Gastrocnemius medialis (tissue), 4 donors: ENCODE data around the gene ADD1. TPM values are rescaled to one million over a fixed set of nuclear protein-coding genes. Genes with fewer than 3 reads are reported as not detected.
A peak's percentile ranks its signal among the peaks of the same experiment; 100 is the strongest.

Source experiments
- ATAC-seq, 2 donors: fragments of 150-250 bp; one replicate each; pipeline ENCODE4 v1.9.1; 2016
- DNase-seq, 2 donors: peaks; one replicate each; pipeline ENCODE4 v3.0.0-alpha.2; 2019
- H3K27ac ChIP-seq, 4 donors: fragments of 200-600 bp; sonication (generic); 1 replicate in 1 of 4; 2 replicates in 3 of 4; pipeline ENCODE4 v1.5.1; 2016 to 2018; ENCODE audit warnings: mild to moderate bottlenecking in 2 of 4, moderate library complexity in 1 of 4
- H3K27me3 ChIP-seq, 3 donors: fragments of 200-600 bp; sonication (generic) in 2 of 3; 1 replicate in 1 of 3; 2 replicates in 2 of 3; pipeline versions ENCODE4 v1.5.1 to v1.6.0; 2016 to 2019; ENCODE audit warnings: mild to moderate bottlenecking in 1 of 3, moderate library complexity in 1 of 3
- H3K36me3 ChIP-seq, 2 donors: fragments of 200-600 bp; sonication (generic) in 1 of 2; one replicate each; pipeline ENCODE4 v1.5.1; 2017 to 2018
- H3K4me1 ChIP-seq, 2 donors: fragments of 200-600 bp; sonication (generic) in 1 of 2; one replicate each; pipeline ENCODE4 v1.5.1; 2016 to 2017; ENCODE audit warnings: mild to moderate bottlenecking in 2 of 2
- H3K4me3 ChIP-seq, 4 donors: fragments of 200-600 bp; sonication (generic) in 3 of 4; 1 replicate in 1 of 4; 2 replicates in 3 of 4; pipeline ENCODE4 v1.5.1; 2016 to 2019; ENCODE audit warnings: mild to moderate bottlenecking in 2 of 4
- H3K9me3 ChIP-seq, 3 donors: fragments of 200-600 bp; sonication (generic) in 2 of 3; 1 replicate in 1 of 3; 2 replicates in 2 of 3; pipeline ENCODE4 v1.5.1; 2016 to 2019
- CTCF ChIP-seq, 5 experiments: fragments of 450-650 bp in 3 of 5; fragments of 200-600 bp in 2 of 5; sonication (generic) in 2 of 5; IDR thresholded peaks in 4 of 5; conservative IDR thresholded peaks in 1 of 5; 1 replicate in 4 of 5; 2 replicates in 1 of 5; pipeline ENCODE4 v1.5.1; 2016 to 2019; ENCODE audit warnings: antibody characterized with exemption in 5 of 5, mild to moderate bottlenecking in 3 of 5, moderate library complexity in 3 of 5
- POLR2A ChIP-seq, 2 donors: fragments of 450-650 bp; IDR thresholded peaks; one replicate each; pipeline ENCODE4 v1.6.1; 2017; ENCODE audit warnings: antibody characterized with exemption in 2 of 2, mild to moderate bottlenecking in 2 of 2, moderate library complexity in 2 of 2
- in situ Hi-C, 4 donors: fragments of 200-750 bp; cut with MboI; loops; one replicate each; pipeline versions ENCODE4 v1.15.0 to v1.8.0; 2017; ENCODE audit warnings: low sequenced_read_pairs in 4 of 4
- intact Hi-C: fragments of 100-400 bp; cut with DNase I; formaldehyde crosslinking; loops from one replicate; pipeline ENCODE4 v1.15.1; 2023; ENCODE audit warnings: low total_unique reads
- total RNA-seq, 4 donors: library from RNA; depleted of rRNA; stranded (reverse); fragments of >200 nt; gene quantifications; one replicate each; pipeline versions ENCODE4 v1.1.0 to v1.2.3, GENCODE V29; 2016

The ADD1 gene
- total RNA-seq, 4 donors from 2014 or later = 144 to 255 (median 178) TPM

- ATAC-seq (peak in 1 of 2 donors; percentile 46), DNase-seq (peak; percentile 63 to 68)
- H3K27ac ChIP-seq = peak overlapping the region in 3 of 4 donors; percentile 43 to 64 (median 55)
- intact Hi-C loops (no loop called here), in situ Hi-C loops (no loop called here)
- TF ChIP-seq CTCF (IDR thresholded peaks at IDR 0.05 in 4 of 5, conservative IDR thresholded peaks at IDR 0.05 in 1 of 5) = no peak
- H3K4me1 ChIP-seq = peaks cover 50 to 58% of the 10 kb centered on the region in 2 donors
- no peak overlapping the region for H3K4me3 ChIP-seq
- no peaks in the 10 kb centered on the region for H3K36me3 ChIP-seq
- no peaks in the 10 kb centered on the region for H3K9me3 ChIP-seq
- no peaks in the 10 kb centered on the region for H3K27me3 ChIP-seq
Observed at GRCh38 chr4:2806390-2807355, 37.0 kb upstream of the ADD1 start.

- Histone ChIP-seq H3K36me3 (no peaks in the 10 kb centered on the region), H3K4me1 (peaks cover 53 to 62% of the 10 kb centered on the region in 2 donors), H3K9me3 (no peaks in the 10 kb centered on the region), H3K4me3 (no peak overlapping the region), H3K27ac (no peak overlapping the region), H3K27me3 (no peaks in the 10 kb centered on the region)
- TF ChIP-seq CTCF (IDR thresholded peaks at IDR 0.05 in 4 of 5, conservative IDR thresholded peaks at IDR 0.05 in 1 of 5) = no peak
- no peak for TF ChIP-seq POLR2A (IDR thresholded peaks at IDR 0.05)
- ATAC-seq = no peak
- DNase-seq = no peak
- intact Hi-C loops = no loop called here
- in situ Hi-C loops = no loop called here
Observed at GRCh38 chr4:2807571-2807970, 36.1 kb upstream of the ADD1 start.

- Histone ChIP-seq H3K4me3 (no peak overlapping the region), H3K27ac (no peak overlapping the region), H3K27me3 (no peaks in the 10 kb centered on the region), H3K36me3 (no peaks in the 10 kb centered on the region), H3K4me1 (peaks cover 57 to 66% of the 10 kb centered on the region in 2 donors), H3K9me3 (no peaks in the 10 kb centered on the region)
- in situ Hi-C loops (no loop called here), intact Hi-C loops (no loop called here)
- TF ChIP-seq POLR2A (IDR thresholded peaks at IDR 0.05) (no peak), CTCF (IDR thresholded peaks at IDR 0.05 in 4 of 5, conservative IDR thresholded peaks at IDR 0.05 in 1 of 5) (no peak)
- no peak for DNase-seq
- ATAC-seq = no peak
Observed at GRCh38 chr4:2808001-2808400, 35.6 kb upstream of the ADD1 start.

- no peak overlapping the region for H3K4me3 ChIP-seq
- H3K36me3 ChIP-seq = no peaks in the 10 kb centered on the region
- H3K27ac ChIP-seq = no peak overlapping the region
- H3K27me3 ChIP-seq = no peaks in the 10 kb centered on the region
- intact Hi-C loops (no loop called here), in situ Hi-C loops (no loop called here)
- peaks cover 66 to 67% of the 10 kb centered on the region in 2 donors for H3K4me1 ChIP-seq
- ATAC-seq (no peak), DNase-seq (no peak)
- TF ChIP-seq CTCF (IDR thresholded peaks at IDR 0.05 in 4 of 5, conservative IDR thresholded peaks at IDR 0.05 in 1 of 5) = no peak
- no peak for TF ChIP-seq POLR2A (IDR thresholded peaks at IDR 0.05)
- no peaks in the 10 kb centered on the region for H3K9me3 ChIP-seq
Observed at GRCh38 chr4:2809610-2810180, 33.9 kb upstream of the ADD1 start.
